D341Med (cell line): ENCODE measurements around the gene RCAN1.

Experiments used
- DNase-seq: peaks from one replicate; pipeline ENCODE4 v3.0.0; 2012; ENCODE audit warnings: low spot score

RCAN1 gene

DNA sequence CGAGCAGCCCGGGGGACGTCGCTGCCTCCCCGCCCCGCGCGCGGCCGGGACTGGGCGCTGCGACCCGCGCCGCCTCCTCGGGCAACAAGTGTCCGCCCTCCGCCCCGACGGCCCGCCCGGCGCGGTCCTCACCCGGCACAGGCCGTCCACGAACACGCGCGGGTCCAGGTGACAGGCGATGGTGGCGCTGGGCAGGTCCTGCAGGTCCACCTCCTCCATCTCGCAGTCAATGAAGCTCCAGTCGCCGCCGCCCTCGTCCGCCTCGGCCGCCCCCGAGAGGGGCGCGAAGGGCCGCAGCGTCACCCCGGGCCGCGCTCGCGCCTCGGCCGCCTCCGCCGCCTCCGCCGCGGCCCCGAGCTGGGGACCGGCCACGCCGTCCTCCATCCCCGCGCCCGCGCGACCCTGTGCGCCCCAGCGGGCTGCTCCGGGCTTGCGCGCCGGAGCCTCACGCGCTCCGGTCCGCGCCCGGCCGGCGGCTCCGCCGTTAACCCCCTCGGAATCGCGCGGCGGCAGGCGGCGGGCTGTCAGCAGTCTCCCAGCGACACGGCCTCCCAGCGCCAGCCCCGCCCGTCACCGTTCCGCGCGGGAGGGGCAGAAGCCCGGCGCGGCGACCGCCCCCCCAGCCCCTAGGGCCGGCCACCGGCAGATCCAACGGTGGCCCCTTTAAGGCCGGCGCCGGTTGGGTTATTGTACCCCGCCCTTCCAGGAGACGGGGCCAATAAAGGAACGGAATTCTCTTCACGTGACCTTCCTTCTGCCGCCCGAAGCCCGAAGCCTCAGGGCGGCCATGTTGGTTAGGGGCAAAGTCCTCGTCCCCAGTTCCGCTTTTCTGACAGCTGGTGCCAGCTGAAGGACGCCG lies at the start of gene RCAN1:
TSS of gene RCAN1 (minus strand) at position 486 of the 859 bp plus-strand sequence. CDS start at position 384, 102 bp downstream.
- peak; percentile 92 for DNase-seq

DNA sequence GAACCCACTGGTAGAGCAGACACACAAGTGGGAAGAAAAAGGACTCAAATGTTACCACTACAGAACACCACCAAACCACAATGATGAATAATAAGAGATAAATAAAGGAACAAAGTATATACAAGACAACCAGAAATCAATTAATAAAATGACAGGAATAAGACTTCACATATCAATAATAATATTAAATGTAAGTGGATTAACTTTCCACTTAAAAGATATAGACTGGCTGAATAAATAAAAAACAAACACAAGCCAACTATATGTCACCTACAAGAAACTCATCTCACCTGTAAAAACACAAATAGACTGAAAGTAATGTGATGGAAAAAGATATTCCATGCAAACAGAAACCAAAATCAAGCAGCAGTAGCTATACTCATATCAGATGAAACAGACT lies 46.9 kb upstream of the RCAN1 start:
- no peak for DNase-seq

DNA sequence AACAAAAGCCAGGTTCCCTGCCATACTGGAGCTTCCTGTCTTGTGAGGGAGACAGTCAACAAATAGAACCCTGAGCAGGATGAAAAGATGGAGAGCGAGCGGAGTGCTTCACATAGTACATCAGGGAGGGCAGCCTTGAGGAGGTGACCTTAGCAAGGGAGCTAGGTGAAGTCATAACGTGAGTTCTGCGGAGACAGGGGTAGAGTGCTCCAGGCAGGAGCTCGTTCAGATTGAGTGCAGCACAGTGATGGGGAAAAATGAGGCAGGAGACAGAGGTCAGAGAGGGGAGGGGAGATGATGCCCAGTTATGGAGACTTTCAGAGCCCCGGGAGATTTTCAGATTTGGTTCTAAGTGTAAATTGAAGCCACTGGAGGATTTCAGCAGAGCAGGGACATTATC lies 38.6 kb upstream of the RCAN1 start:
- DNase-seq = no peak

DNA sequence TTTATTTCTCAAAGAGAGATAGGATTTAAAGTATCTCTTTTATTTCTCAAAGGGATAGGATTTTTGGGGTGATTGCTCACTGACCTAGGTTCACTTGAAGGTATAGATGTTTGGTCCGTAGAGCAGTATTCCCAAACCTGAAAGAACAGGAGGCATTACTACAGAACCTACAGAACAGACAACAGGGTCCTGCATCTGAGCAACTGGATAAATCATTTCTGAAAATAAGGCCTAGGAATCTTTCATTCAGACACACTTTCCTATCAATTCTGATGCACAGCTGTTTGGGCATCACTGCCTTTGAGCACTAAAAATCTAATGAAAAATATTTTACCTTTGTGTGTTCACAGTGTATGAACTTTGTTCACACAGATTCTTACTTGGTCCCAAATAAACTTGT lies 36.7 kb upstream of the RCAN1 start:
- DNase-seq = no peak

DNA sequence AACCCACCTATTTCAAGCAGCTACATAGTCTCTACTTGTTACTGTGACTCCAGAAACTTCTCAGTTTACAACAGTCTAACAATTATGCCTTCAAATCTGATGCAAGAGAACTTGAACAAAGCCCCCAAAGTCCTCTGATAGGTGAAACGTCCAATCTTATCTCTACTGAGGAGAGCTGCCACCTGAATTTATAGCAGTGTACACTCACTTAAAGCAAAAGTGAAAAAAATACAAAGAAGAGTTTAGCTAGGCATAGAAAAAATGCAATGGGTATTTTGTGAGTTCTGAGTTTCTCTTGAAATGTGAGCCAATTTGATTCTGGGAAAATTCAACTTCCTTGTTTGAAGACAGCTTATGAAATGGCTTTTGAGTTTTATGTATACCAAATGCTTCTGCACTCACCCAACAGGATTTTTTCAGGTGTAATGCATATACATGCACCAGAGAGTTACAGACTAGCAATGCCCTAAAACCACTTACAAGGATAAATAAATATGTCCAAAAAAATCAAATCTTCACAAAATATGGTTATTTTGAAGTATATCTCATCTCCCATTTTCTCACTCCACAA lies 36.0 kb upstream of the RCAN1 start:
- DNase-seq = no peak

DNA sequence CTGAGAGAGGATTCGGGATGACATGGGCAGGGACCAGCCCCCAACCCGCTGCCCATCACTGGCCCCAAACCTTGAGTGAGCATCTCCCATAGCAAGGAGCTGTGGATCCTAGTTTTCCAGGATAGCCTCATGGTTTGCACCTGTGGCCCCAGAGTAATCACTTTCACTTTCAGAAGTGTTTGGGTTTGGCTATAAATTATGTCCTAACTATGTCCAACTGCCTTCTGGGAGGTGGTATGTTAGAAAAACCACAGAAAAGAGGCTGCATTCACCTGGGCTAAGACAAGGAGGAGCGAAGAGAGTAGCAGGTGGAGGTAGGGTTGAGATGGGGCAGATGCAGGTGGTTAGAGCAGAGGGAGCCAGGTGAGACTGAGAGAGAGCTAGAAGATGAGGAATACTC lies 34.5 kb upstream of the RCAN1 start:
- no peak for DNase-seq

DNA sequence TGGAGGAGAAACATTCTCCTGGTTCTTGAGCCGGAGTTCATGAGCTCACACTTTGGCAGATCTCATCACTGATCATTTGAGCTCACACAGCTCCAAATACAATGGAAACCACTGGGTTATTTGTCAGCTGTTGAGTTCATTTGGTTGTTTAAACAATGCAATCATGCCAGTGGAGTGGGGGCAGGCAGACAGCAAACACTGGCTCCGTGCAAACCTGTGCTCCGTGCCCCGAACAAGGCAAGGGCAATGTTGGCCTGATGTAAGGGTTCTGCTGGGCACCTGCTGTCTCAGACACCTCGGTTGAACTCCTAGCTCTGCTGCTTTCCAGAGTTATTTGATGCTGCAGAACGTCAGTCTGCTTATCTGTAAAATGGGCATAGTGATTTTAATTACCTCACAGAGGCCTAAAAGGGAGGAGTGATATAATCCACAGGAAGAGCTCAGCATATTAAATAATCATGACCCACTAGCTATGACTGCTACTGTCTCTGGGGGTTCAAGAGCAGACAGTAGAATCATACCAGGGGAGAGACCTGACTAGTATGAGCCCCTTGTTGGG lies 33.9 kb upstream of the RCAN1 start:
- DNase-seq = no peak

DNA sequence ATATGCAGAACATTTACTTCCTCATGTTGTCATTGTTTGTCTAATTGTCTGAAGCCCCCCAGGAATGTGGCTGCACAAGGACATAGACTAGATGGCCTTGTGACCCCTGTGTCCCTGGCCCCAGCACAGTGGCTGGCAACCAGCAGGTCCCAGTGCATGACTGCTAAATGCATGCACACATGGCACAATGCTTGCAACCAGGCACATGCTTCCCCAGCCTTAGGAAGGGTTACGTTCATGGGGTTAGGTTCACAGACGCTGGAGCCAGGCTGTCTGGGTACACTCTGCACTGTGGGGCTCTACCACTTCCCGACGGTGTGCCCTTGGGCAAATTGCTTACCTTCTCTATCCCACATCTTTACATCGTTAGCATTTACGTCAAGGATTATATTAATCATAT lies 32.6 kb upstream of the RCAN1 start:
- no peak for DNase-seq

DNA sequence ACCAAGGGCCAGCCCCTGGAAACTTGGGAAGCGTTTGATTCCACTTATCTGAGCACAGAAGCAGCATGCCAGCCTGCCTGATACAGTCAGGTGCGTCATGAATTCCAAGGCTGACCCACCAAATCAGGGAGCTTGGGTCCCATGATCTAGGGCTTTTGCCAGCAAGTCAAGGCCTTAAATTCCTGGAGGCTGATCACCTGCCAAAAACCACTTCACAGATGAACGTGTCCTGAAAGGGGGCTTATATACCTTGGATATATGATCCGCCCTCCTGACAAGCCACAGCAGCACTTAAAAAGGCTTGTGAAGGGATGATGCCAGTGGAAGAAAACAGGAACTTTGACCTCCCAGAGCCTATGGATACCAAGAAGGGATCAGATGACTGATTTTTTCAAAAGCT lies 29.9 kb upstream of the RCAN1 start:
- no peak for DNase-seq

DNA sequence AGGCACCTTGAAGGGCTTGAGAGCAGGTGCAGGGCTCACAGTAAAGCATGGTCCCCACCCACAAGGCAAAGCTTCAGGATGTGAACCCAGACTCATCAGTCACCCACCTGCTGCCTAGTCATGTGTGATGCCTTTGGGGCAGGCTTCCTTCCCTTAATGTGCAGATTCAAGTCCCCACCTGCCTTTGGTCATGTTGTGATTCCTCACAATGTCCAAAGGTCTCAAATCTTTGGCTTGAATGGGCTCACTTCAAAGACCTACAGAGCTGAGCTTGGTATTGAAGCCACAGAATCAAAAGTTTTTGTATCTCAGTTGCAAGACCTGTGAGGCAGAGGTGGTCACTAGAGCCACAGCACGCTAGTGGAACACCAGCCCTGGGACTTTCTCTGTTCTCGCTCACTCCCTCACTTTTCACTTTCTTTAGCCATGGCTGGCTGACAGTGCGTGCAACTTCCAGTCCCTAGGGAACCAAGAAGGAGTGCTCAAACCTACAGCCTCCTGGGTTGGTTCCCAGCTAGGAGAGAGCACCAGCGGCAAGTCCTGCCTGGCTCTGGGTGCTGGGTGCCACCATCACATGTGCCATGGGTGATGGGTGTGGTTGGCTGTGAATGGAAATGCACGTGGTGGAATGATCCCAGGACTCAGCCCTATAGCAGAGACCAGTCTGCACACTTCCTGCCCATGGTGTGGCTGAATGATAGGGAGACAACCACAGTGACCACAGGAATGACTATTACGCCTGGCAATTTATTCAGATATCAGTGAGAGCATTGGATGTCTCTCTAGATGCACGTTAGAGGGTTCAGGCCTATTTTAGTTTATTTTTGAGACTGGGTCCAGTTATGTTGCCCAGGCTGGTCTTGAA lies 27.5 kb upstream of the RCAN1 start:
- no peak for DNase-seq

DNA sequence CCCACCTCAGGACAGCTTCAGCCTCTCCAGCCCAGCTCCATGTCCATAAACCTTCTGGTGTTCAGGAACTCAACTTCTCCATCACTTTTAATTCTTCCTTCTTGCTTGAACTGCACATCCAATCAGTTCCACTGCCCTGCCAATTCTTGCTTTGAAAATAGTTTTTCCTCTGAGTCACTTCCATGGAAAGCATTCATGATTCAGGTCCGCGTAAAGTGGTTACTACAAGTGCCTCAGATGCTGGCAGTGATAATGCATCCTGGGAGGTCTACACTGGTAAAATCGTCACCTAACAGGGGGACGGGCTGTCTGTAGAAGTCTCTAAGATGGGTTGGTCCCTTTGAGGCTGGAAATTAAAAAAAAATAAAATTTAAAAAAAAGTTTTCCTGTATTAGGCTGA lies 25.9 kb upstream of the RCAN1 start:
- DNase-seq = no peak

DNA sequence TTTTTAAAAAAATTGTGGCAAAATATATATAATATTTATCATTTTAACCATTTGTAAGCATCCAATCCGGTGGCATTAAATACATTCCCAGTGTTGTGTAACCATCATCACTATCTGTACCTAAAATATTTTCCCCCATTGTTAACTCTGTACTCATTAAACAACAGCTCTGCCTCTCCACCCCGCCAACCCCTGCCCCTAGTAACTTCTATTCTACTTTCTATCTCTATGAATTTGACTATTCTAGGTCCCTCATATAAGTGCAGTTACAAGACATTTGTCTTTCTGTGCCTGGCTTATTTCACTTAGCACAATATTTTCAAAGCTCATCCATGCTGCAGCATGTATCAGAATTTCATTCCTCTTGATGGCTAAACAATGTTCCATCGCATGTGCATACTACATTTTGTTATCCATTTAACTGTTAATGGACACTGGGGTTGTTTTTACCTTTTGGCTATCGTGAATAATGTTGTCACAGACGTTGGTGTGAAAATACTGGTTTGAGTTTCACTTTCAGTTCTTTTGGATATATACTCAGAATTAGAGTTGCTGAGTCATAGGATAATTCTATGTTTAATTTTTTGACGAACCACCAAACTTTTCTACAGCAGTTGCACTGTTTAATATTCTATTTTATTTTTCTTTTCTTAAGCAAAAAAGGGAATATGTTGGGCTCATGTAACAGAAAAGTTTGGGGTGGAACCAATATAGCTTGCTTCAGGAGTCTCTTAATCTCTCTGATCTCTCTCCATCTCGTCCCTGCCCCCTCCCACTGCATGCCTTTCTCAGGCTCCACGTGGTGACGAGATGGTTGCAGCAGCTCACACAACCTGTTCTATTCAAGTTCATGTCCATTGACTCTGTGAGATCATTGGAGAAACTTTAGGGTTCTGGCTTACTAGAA lies 25.2 kb upstream of the RCAN1 start:
- no peak for DNase-seq

DNA sequence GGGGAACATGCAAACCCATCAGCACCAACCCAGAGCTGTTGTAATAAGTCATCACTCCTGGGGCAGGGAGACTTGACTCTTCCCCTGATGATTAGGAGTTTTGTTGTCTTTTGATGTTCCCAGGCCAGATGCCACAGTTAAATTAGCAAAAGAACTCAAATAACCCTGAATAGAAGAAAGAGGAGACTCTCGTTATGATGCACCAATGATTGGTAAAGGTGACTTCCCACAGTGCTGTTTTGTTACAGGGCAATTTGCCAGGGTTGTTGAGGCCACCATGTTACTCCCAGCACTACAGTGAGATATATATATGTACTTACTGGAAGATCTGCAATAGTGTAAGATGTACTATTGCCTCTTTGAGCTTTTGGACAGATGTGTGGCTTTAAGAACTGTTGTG lies 24.3 kb upstream of the RCAN1 start:
- no peak for DNase-seq

DNA sequence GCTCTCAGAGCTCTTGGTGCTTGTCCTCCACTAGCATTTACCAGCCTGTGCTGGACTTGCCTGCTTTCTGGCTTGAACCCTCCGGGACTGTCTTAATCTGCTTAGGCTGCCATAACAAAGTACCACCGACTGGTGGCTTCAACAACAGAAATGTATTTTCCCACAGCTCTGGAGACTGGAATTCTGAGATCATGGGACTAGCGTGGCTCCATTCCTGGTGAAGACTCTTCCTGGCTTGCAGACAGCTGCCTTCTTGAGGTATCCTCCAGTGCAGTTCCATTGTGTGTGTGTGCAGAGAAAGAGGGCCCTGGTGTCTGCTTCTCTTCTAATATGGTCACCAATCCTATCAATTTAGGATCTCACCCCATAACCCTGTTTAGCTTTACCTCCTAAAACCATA lies 22.0 kb upstream of the RCAN1 start:
- no peak for DNase-seq

DNA sequence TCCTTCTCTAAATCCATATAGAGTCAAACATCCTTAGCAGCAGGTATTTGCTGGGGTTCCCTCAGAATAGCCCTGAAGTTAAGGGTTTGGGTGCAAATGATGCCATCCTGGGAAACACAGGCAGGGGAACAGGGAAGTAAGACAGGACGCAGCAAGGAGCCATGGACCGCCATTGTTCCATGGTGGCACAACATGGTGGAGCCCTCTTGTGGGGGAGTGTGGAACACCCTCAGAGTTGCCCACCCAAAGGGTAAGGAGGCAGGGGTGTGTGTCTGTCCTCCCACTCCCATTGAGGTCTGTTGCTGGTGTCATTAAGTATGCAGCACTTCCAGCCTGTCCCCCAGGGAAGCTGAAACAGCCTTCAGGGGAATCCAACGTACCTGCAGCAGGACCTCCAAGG lies 20.4 kb upstream of the RCAN1 start:
- DNase-seq = no peak

DNA sequence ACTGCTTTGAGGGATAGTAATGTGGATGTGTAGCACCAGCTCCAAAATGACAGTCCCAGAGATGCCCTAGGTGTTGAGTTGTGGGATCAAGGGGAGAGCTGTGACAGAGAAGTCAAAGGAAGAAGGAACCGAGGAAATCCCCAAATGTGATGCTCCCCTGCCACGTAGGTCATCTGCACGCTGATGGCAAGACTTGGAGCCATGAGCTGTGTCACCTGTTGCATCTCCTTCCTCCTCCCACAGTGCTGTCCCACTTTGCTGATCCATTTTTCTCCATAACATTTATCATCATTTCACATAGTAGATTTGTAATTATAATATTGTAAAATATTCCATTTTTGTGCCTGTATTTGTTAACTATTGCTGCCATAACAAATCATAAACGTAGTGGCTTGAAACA lies 17.6 kb upstream of the RCAN1 start:
- no peak for DNase-seq

DNA sequence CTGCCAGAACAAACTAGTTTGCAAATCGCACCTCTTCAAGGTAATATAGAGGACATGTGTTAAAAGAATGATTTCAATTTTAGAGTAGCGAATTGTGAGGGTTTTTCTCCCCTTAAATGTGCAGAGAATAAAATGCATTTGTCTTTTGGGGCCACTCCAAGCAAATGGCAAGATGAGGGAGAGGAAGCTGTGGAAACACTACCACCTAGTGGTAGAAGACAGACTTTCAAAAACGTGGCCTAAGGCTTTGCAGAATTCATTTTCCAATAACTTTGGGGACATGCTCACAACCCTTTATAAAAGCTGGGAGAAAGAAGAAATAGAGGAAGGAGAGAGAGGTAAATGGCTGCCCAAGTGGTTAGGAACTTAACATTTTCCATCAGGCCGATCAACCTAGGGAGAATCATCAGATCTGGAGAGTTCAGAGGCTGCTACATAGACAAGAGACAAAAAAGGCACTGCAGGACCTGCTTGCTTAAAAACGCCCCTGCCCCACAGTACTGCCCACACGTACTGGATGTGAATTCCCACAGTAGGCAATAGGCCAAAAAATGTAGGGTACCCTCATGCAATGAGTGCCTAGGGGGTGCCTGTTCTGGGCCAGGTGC lies 15.7 kb upstream of the RCAN1 start:
- DNase-seq = peak; percentile 69

DNA sequence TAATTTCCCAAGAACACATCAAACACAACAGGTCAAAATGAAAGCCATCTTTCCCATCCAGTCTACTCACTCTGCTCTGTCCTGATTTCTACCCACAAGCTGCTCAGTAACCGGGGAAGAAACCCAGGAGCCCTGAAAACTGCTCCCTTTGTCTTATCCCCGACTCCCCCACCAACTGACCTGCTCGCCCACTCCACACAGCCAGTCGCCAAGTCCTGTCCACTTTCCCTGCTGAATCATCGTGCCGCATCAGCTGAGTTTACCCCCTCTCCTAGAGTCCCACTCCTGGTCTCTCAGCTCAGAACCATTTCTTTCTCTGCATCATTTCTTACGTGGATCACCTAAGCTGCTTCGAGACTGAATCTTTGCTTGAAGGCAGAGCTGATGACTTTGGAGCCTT lies 11.2 kb upstream of the RCAN1 start:
- no peak for DNase-seq

DNA sequence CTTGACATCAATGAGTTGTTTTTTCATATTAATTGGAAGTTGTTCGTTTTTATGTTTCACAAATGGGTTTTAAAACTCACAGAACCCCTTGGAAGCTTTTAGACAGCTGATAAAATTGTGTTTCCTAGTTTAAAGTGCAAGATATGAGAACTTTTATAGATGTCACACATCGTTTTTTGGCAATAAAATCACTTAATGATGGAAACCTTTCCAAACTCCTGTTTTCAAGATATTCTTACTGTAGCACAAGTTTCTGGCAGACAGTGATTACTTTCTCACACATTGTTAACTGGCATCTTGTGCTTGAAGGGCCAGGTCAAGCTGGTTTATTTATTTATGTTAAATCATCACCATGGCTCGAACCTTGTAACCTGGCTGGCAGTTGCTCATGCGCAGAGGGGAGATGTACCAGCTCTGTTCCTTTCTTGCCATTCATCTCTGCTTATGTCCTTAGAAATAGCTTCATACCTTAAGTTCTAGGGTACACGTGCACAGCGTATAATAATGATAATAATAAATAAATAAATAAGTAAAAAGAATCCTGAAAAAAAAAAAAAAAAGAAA lies 10.2 kb upstream of the RCAN1 start:
- no peak for DNase-seq

DNA sequence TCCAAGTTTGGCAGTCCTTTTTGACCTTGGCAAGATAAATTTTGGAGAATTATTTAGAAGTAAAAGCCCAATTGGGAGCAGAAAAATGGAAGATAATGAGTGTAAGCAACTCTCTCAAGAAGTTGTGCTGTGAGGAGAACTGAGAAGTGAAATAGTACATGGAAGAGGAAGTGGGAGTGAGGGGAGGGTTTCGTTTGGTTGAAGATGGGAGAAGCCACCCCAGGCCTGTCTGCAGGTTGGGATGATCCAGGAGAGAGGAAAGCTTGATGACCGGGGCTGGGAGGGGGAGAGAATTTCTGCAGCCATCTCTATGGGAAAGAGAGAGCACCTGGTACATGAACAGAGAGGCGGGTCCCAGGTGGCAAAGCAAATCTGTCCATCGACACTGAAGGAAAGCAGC lies 8.6 kb upstream of the RCAN1 start:
- DNase-seq = no peak
